ENCODE results near the gene FZD4.
"Not testable (repeated sequence)": the region's sequence is repeated elsewhere in the genome, so short reads cannot be mapped to it uniquely, and the experiment has no call there.

GRCh38 chr11:86967601-86968000 lies 12.4 kb upstream of the FZD4 start:
- not testable (repeated sequence) for TF ChIP-seq CTCF, POLR2A (IDR thresholded peaks at IDR 0.05)
